Measurements from ENCODE around the gene HHIPL1.

DNA sequence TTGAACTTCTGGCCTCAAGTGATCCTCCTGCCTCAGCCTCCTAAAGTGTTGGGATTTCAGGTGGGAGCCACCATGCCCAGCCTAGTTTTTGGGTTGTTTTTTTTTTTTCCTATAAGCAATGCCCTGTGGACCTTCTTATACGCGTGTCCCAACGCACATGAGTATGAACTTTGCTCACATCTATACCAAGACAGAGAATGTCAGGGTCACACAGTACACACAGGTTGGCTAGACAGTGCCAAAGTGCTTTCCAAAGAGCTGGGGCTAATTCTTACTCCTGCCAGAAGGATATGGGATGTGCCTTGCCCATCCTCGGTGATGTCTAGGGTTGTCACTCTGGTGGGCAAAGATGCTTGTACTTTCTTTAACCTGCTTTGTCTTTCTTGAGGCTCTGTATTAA lies 33.3 kb upstream of the HHIPL1 start:
- TF ChIP-seq CTCF (IDR thresholded peaks at IDR 0.05): no peak
- TF ChIP-seq POLR2A (IDR thresholded peaks at IDR 0.05): no peak
